ENCODE measurements around the gene CCDC78. TPM values are rescaled to one million over a fixed set of nuclear protein-coding genes. Genes with fewer than 3 reads are reported as not detected.

Gene CCDC78
- total and polyA plus RNA-seq, 5 experiments from 2014 or later = 1.1 to 15.1 (median 6.7) TPM; not detected in 1

- ATAC-seq (no peak), DNase-seq (no peak)
- Mint-ChIP-seq H3K9me3 (no peaks in the 10 kb centered on the region), H3K36me3 (no peaks in the 10 kb centered on the region), H3K4me3 (no peak overlapping the region), H3K27me3 (no peaks in the 10 kb centered on the region), H3K27ac (no peak overlapping the region), H3K4me1 (no peaks in the 10 kb centered on the region)
- POLR2A ChIA-PET = no interaction called here
These were observed 39.2 kb upstream of the CCDC78 start for GRCh38 chr16:765488-765865.

GRCh38 chr16:764848-765487 lies 38.7 kb upstream of the CCDC78 start:
- no peaks in the 10 kb centered on the region for H3K27me3 Mint-ChIP-seq
- H3K4me1 Mint-ChIP-seq = no peaks in the 10 kb centered on the region
- H3K36me3 Mint-ChIP-seq = no peaks in the 10 kb centered on the region
- no peak overlapping the region for H3K27ac Mint-ChIP-seq
- no peaks in the 10 kb centered on the region for H3K9me3 Mint-ChIP-seq
- POLR2A ChIA-PET = no interaction called here
- ATAC-seq (no peak), DNase-seq (peak in 1 of 10 donors; percentile 62)
- no peak overlapping the region for H3K4me3 Mint-ChIP-seq

GRCh38 chr16:764184-764750 lies 38.0 kb upstream of the CCDC78 start:
- Mint-ChIP-seq H3K4me3 (no peak overlapping the region), H3K4me1 (no peaks in the 10 kb centered on the region), H3K36me3 (no peaks in the 10 kb centered on the region), H3K27ac (no peak overlapping the region), H3K9me3 (no peaks in the 10 kb centered on the region), H3K27me3 (no peaks in the 10 kb centered on the region)
- ATAC-seq (no peak), DNase-seq (peak in 1 of 10 donors; percentile 48)
- POLR2A ChIA-PET = no interaction called here

- no peak for ATAC-seq
- DNase-seq = no peak
- Mint-ChIP-seq H3K27ac (no peak overlapping the region), H3K9me3 (no peaks in the 10 kb centered on the region), H3K4me1 (no peaks in the 10 kb centered on the region), H3K27me3 (no peaks in the 10 kb centered on the region), H3K4me3 (no peak overlapping the region), H3K36me3 (no peaks in the 10 kb centered on the region)
- POLR2A ChIA-PET = no interaction called here
These were observed 37.3 kb upstream of the CCDC78 start for GRCh38 chr16:763369-764183.

- peak in 1 of 10 donors; percentile 53 for DNase-seq
- Mint-ChIP-seq H3K36me3 (no peaks in the 10 kb centered on the region), H3K27ac (no peak overlapping the region), H3K9me3 (no peaks in the 10 kb centered on the region), H3K4me3 (no peak overlapping the region), H3K27me3 (peaks cover 0 to 2% (median 0%) of the 10 kb centered on the region in 5 donors), H3K4me1 (peaks cover 0 to 2% (median under 1%) of the 10 kb centered on the region in 4 donors)
- ATAC-seq = no peak
- POLR2A ChIA-PET = no interaction called here
These were observed 36.5 kb upstream of the CCDC78 start for GRCh38 chr16:762595-763268.

GRCh38 chr16:761625-762513 lies 35.6 kb upstream of the CCDC78 start:
- Mint-ChIP-seq H3K27ac (no peak overlapping the region), H3K9me3 (no peaks in the 10 kb centered on the region), H3K4me3 (no peak overlapping the region), H3K27me3 (peaks cover 0 to 5% (median 0%) of the 10 kb centered on the region in 5 donors), H3K4me1 (peaks cover 0 to 6% (median 1%) of the 10 kb centered on the region in 4 donors), H3K36me3 (no peaks in the 10 kb centered on the region)
- DNase-seq = peak in 1 of 10 donors; percentile 52
- POLR2A ChIA-PET = no interaction called here
- ATAC-seq = no peak

GRCh38 chr16:760545-761343 lies 34.5 kb upstream of the CCDC78 start, which contains the start of gene MSLN:
Gene MSLN (plus strand): TSS chr16:760734. CDS start chr16:762681, 1,947 bp downstream.
- H3K4me3 Mint-ChIP-seq = no peak within 1 kb of the TSS
- ATAC-seq (no peak), DNase-seq (no peak)
- H3K27ac Mint-ChIP-seq = no peak within 1 kb of the TSS
- POLR2A ChIA-PET = interaction anchor here (0.6 kb wide), 1 partner anchor 1027 kb away, joined by 8 read pairs; no protein-coding TSS in a partner anchor
- no peaks in the 10 kb centered on the region for H3K36me3 Mint-ChIP-seq
- peaks cover 0 to 8% (median 2%) of the 10 kb centered on the region in 5 donors for H3K27me3 Mint-ChIP-seq
- H3K9me3 Mint-ChIP-seq = peaks cover 0 to 2% (median 0%) of the 10 kb centered on the region in 9 donors
- peaks cover 0 to 8% (median 1%) of the 10 kb centered on the region in 4 donors for H3K4me1 Mint-ChIP-seq

- Mint-ChIP-seq H3K36me3 (no peaks in the 10 kb centered on the region), H3K4me1 (peaks cover 0 to 8% (median 1%) of the 10 kb centered on the region in 4 donors), H3K4me3 (no peak overlapping the region), H3K27me3 (peaks cover 0 to 8% (median 2%) of the 10 kb centered on the region in 5 donors), H3K9me3 (peaks cover 0 to 2% (median 0%) of the 10 kb centered on the region in 9 donors), H3K27ac (no peak overlapping the region)
- ATAC-seq (no peak), DNase-seq (no peak)
- POLR2A ChIA-PET = no interaction called here
These were observed 33.8 kb upstream of the CCDC78 start for GRCh38 chr16:760065-760464.

GRCh38 chr16:759110-759910 lies 33.1 kb upstream of the CCDC78 start:
- H3K9me3 Mint-ChIP-seq = peaks cover 0 to 2% (median 0%) of the 10 kb centered on the region in 9 donors

GRCh38 chr16:756428-756827 lies 30.2 kb upstream of the CCDC78 start:
- Mint-ChIP-seq H3K4me3 (no peak overlapping the region), H3K9me3 (peaks cover 0 to 2% (median 0%) of the 10 kb centered on the region in 9 donors), H3K27ac (no peak overlapping the region), H3K27me3 (peaks cover 0 to 8% (median 2%) of the 10 kb centered on the region in 5 donors), H3K36me3 (no peaks in the 10 kb centered on the region), H3K4me1 (peaks cover 0 to 11% (median 4%) of the 10 kb centered on the region in 4 donors)
- no peak for ATAC-seq
- POLR2A ChIA-PET = no interaction called here
- no peak for DNase-seq

More at GRCh38 chr16:759110-759910, 33.1 kb upstream of the CCDC78 start:
- Mint-ChIP-seq H3K27me3 (peaks cover 0 to 8% (median 2%) of the 10 kb centered on the region in 5 donors), H3K4me1 (peaks cover 0 to 11% (median 4%) of the 10 kb centered on the region in 4 donors), H3K4me3 (no peak overlapping the region), H3K27ac (no peak overlapping the region), H3K36me3 (no peaks in the 10 kb centered on the region)
- no peak for DNase-seq
- POLR2A ChIA-PET = no interaction called here
- ATAC-seq = no peak

Data from naive thymus-derived CD8-positive, alpha-beta T cell (primary cell).